ENCODE results near the gene ZMYND8. TPM values are rescaled to one million over a fixed set of nuclear protein-coding genes. Genes with fewer than 3 reads are reported as not detected.
A peak's percentile ranks its signal among the peaks of the same experiment; 100 is the strongest.

ZMYND8 gene
- total RNA-seq = 10 to 100 TPM; 24.8 to 46.0 (median 29.3) TPM
- 10 to 100 TPM in 2 of 3 donors, 1 to 10 TPM in 1; 7.8 to 23.2 (median 11.3) TPM for polyA plus RNA-seq

DNA sequence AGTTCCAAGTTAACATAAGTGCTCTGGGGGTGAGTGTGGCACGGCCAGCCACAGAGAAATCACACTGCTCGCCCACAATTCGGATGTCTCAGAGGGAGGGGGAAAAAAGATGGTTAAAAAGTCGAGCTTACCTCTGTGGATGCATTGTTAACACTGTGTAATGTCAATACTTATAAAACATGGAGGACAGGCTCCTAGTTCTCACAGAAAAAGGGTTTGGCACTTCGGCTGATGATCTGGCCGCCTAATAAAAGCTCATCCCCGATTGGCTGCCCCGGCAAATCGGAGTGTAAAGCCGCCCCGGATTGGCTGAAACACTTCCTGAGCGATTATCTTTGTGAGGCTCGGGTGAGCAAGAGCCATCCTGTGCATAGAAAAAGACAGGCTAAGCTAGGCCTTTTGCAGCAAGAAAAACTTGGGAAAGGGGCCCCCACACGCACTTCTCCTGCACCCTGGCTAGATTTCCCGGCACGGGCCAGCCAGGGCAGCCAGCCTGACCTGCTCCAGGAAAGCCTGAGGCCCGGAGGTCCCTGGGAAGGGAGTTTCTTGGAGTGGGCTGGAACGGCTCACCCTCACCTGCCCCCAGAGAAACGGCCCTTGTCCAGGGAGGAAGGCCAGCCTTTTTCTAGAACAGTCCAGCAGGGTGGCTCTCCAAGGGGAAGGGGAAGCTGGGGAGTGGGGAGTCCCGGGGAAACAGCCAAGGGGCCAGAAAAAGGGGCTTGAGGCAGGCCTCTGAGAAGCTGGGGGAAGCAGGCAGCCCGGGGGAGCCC lies at the start of gene ZMYND8:
Gene ZMYND8, minus strand, starts transcription at position 174 of the 770 bp plus-strand sequence. Its CDS starts 29 bp downstream, at position 145.
- intact Hi-C loops (cut with DNase I) = no loop called here
- no peak for TF ChIP-seq POLR2A (IDR thresholded peaks at IDR 0.05)
- peak in 3 of 4 donors; percentile 38 to 70 (median 53) for TF ChIP-seq POLR2AphosphoS5 (IDR thresholded peaks at IDR 0.05)
- no peaks in the 10 kb centered on the region for H3K36me3 ChIP-seq
- peak; percentile 95 for DNase-seq
- peaks cover 0 to 100% (median 99%) of the 10 kb centered on the region in 4 donors for H3K4me1 ChIP-seq
- H3K4me3 ChIP-seq = peak within 1 kb of the TSS in 2 of 4 donors; percentile 20 to 24
- no peaks in the 10 kb centered on the region for H3K27me3 ChIP-seq
- H3K27ac ChIP-seq = peak within 1 kb of the TSS; percentile 99 to 100 (median 99)
- H3K9me3 ChIP-seq = no peaks in the 10 kb centered on the region
- 3 to 5% methylated on average over 21 of the region's 21 CpGs for WGBS, 2 donors

DNA sequence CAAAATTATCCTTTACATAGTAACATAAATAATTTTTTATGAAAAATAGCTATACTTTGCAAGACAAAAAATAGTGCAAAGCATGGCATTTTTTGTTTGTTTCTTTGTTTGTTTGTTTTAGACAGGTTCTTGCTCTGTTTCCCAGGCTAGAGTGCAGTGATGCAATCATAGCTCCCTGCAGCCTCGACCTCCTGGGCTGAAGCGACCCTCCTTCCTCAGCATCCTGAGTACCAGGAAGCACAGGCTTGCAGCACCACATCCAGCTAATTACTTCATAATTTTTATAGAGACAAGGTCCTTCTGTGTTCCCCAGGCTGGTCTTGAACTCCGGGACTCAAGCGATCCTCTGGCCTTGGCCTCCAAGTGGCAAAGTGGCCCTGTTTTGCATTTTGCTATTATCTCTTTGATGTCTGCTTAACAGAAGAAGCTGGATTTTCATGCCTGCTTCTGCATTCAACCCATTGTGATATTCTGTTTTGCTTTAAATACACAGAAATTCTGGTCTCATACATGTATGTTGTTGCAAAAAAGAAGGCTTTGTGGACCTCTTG lies 49.4 kb upstream of the ZMYND8 start:
- no peaks in the 10 kb centered on the region for H3K36me3 ChIP-seq
- no peak overlapping the region for H3K27ac ChIP-seq
- H3K4me1 ChIP-seq = no peaks in the 10 kb centered on the region
- TF ChIP-seq, protein P1, sequence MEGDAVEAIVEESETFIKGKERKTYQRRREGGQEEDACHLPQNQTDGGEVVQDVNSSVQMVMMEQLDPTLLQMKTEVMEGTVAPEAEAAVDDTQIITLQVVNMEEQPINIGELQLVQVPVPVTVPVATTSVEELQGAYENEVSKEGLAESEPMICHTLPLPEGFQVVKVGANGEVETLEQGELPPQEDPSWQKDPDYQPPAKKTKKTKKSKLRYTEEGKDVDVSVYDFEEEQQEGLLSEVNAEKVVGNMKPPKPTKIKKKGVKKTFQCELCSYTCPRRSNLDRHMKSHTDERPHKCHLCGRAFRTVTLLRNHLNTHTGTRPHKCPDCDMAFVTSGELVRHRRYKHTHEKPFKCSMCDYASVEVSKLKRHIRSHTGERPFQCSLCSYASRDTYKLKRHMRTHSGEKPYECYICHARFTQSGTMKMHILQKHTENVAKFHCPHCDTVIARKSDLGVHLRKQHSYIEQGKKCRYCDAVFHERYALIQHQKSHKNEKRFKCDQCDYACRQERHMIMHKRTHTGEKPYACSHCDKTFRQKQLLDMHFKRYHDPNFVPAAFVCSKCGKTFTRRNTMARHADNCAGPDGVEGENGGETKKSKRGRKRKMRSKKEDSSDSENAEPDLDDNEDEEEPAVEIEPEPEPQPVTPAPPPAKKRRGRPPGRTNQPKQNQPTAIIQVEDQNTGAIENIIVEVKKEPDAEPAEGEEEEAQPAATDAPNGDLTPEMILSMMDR (IDR thresholded peaks at IDR 0.05) = no peak
- TF ChIP-seq EP300 (IDR thresholded peaks at IDR 0.05) (no peak), POLR2A (IDR thresholded peaks at IDR 0.05) (no peak), POLR2AphosphoS5 (IDR thresholded peaks at IDR 0.05) (no peak)
- intact Hi-C loops (cut with DNase I) = no loop called here
- no peaks in the 10 kb centered on the region for H3K9me3 ChIP-seq
- no peak overlapping the region for H3K4me3 ChIP-seq
- 65 to 73% methylated on average over 4 of the region's 4 CpGs for WGBS, 2 donors
- no peak for DNase-seq
- H3K27me3 ChIP-seq = no peaks in the 10 kb centered on the region

DNA sequence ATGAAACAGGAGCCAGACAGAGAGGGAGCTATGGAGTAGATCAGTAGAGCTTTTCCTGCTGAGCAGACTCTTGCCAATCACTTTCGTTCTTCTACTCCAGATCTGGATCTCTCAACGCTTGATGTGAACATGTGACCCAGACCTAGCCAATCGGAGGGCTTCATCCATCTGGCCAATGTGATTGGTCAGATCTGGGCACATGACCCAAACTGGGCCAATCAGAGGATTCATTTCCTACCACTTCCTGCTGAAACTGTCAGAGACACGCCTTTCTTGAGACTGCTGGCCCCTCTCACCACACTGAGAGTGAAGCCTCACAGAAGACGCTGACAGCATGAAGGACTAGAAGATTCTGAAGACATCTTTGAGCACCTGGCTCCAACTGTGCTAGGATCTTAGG lies 44.2 kb upstream of the ZMYND8 start:
- Histone ChIP-seq H3K4me1 (no peaks in the 10 kb centered on the region), H3K36me3 (no peaks in the 10 kb centered on the region), H3K9me3 (no peaks in the 10 kb centered on the region), H3K27me3 (no peaks in the 10 kb centered on the region), H3K27ac (no peak overlapping the region), H3K4me3 (no peak overlapping the region)
- TF ChIP-seq, protein P1 (IDR thresholded peaks at IDR 0.05) = no peak
- TF ChIP-seq POLR2AphosphoS5 (IDR thresholded peaks at IDR 0.05) (no peak), POLR2A (IDR thresholded peaks at IDR 0.05) (no peak), EP300 (IDR thresholded peaks at IDR 0.05) (no peak)
- intact Hi-C loops (cut with DNase I) = no loop called here
- 93 to 94% methylated on average over 5 of the region's 5 CpGs for WGBS, 2 donors
- no peak for DNase-seq

DNA sequence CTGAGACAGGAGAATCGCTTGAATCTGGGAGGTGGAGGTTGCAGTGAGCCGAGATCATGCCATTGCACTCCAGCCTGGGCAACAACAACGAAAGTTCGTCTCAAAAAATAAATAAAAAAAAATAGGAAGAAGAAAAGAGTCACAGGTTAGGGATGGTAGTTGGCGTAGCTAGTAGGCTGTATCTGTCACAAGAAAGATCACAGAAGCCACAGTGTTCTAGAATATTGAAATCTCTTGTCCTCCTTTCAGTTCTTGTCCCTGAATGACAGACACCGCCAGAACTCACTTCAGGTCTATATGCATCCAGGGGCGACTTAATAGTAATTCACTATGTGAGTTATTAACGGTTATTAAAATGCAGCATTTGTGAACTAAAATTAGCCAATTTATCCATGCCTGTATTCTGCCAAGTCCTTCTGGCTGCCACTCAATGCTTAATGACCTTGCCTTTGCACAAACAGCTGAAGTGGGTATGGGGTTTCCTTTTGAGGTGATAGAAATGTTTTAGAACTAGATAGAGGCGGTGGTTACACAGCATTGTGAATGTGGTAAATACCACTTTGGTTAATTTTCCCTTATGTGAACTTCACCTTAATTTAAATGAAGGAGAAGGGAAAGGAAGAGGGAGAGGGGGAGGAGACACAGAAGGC lies 41.3 kb upstream of the ZMYND8 start:
- TF ChIP-seq, protein P1 (IDR thresholded peaks at IDR 0.05) = no peak
- TF ChIP-seq POLR2AphosphoS5 (IDR thresholded peaks at IDR 0.05) (no peak), EP300 (IDR thresholded peaks at IDR 0.05) (no peak)
- no peak for DNase-seq
- intact Hi-C loops (cut with DNase I) = no loop called here

More for the DNA sequence above, 41.3 kb upstream of the ZMYND8 start:
- H3K27ac ChIP-seq = no peak overlapping the region
- no peaks in the 10 kb centered on the region for H3K9me3 ChIP-seq
- no peaks in the 10 kb centered on the region for H3K4me1 ChIP-seq
- 81 to 85% methylated on average over 9 of the region's 9 CpGs for WGBS, 2 donors
- H3K36me3 ChIP-seq = no peaks in the 10 kb centered on the region
- no peaks in the 10 kb centered on the region for H3K27me3 ChIP-seq
- no peak overlapping the region for H3K4me3 ChIP-seq
